ENCODE data around the gene CYP2F1. TPM values are rescaled to one million over a fixed set of nuclear protein-coding genes. Genes with fewer than 3 reads are reported as not detected.

CYP2F1 gene
- total and polyA plus RNA-seq, 8 donors, result not detected

GRCh38 chr19:41175801-41176777, 61.9 kb downstream of the CYP2F1 start:
- 42 to 48% methylated on average over 14 of the region's 14 CpGs for WGBS, 2 donors
- H3K27me3 ChIP-seq, result no peaks in the 10 kb centered on the region
- ATAC-seq (peak; percentile 66 to 96 (median 84)), DNase-seq (peak in 1 of 6 donors; percentile 72), FAIRE-seq (no peak)
- no peaks in the 10 kb centered on the region for H3K36me3 ChIP-seq
- intact Hi-C loops (cut with DNase I), result no loop called here
- H3K4me3 ChIP-seq, result no peak overlapping the region
- H3K9me3 ChIP-seq, result no peaks in the 10 kb centered on the region
- H3K27ac ChIP-seq, result peak overlapping the region in 2 of 4 donors; percentile 12 to 41
- peaks cover 0 to 2% (median 0%) of the 10 kb centered on the region in 3 donors for H3K4me1 ChIP-seq
- TF ChIP-seq, protein P1, sequence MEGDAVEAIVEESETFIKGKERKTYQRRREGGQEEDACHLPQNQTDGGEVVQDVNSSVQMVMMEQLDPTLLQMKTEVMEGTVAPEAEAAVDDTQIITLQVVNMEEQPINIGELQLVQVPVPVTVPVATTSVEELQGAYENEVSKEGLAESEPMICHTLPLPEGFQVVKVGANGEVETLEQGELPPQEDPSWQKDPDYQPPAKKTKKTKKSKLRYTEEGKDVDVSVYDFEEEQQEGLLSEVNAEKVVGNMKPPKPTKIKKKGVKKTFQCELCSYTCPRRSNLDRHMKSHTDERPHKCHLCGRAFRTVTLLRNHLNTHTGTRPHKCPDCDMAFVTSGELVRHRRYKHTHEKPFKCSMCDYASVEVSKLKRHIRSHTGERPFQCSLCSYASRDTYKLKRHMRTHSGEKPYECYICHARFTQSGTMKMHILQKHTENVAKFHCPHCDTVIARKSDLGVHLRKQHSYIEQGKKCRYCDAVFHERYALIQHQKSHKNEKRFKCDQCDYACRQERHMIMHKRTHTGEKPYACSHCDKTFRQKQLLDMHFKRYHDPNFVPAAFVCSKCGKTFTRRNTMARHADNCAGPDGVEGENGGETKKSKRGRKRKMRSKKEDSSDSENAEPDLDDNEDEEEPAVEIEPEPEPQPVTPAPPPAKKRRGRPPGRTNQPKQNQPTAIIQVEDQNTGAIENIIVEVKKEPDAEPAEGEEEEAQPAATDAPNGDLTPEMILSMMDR (IDR thresholded peaks at IDR 0.05), result no peak

Other genes starting within 250 kb of the CYP2F1 start
- gene CYP2A7, start 232.2 kb upstream of the CYP2F1 start, total RNA-seq, result under 1 TPM in 1 of 6 donors, not detected in 5; 0.25 TPM
- gene CYP2A7, start 232.2 kb upstream of the CYP2F1 start, polyA plus RNA-seq, result not detected
- gene CYP2B6, start 123.2 kb upstream of the CYP2F1 start, total RNA-seq, result under 1 TPM in 3 of 6 donors, not detected in 3; 0.09 to 0.63 (median 0.25) TPM
- gene CYP2B6, start 123.2 kb upstream of the CYP2F1 start, polyA plus RNA-seq, result under 1 TPM in 1 of 2 donors, not detected in 1; 0.08 TPM
- gene CYP2A13, start 26.0 kb upstream of the CYP2F1 start, total RNA-seq, result not detected
- gene CYP2A13, start 26.0 kb upstream of the CYP2F1 start, polyA plus RNA-seq, result not detected
- gene CYP2S1, start 78.8 kb downstream of the CYP2F1 start, total RNA-seq, result 1 to 10 TPM in 3 of 6 donors, under 1 TPM in 3; 0.09 to 2.6 (median 0.86) TPM
- gene CYP2S1, start 78.8 kb downstream of the CYP2F1 start, polyA plus RNA-seq, result under 1 TPM; 0.23 to 0.30 TPM
- gene AXL, start 104.8 kb downstream of the CYP2F1 start, total RNA-seq, result 10 to 100 TPM in 1 of 6 donors, 1 to 10 TPM in 5; 1.2 to 16.6 (median 5.2) TPM
- 1 to 10 TPM; 2.4 to 2.8 TPM for gene AXL, start 104.8 kb downstream of the CYP2F1 start, polyA plus RNA-seq
- gene HNRNPUL1, start 149.9 kb downstream of the CYP2F1 start, total RNA-seq, result 100 to 1,000 TPM in 1 of 6 donors, 10 to 100 TPM in 5; 74.0 to 101 (median 83.8) TPM
- 10 to 100 TPM; 49.2 to 63.1 TPM for gene HNRNPUL1, start 149.9 kb downstream of the CYP2F1 start, polyA plus RNA-seq
- gene CCDC97, start 195.7 kb downstream of the CYP2F1 start, total RNA-seq, result 10 to 100 TPM in 5 of 6 donors, 1 to 10 TPM in 1; 9.4 to 19.2 (median 13.1) TPM
- 10 to 100 TPM; 11.3 to 12.4 TPM for gene CCDC97, start 195.7 kb downstream of the CYP2F1 start, polyA plus RNA-seq
- gene TGFB1, start 239.5 kb downstream of the CYP2F1 start, total RNA-seq, result 10 to 100 TPM in 2 of 6 donors, 1 to 10 TPM in 4; 3.3 to 32.3 (median 6.9) TPM
- 1 to 10 TPM; 4.0 to 6.0 TPM for gene TGFB1, start 239.5 kb downstream of the CYP2F1 start, polyA plus RNA-seq
- 1 to 10 TPM; 1.5 to 5.7 (median 2.2) TPM for gene B9D2, start 249.7 kb downstream of the CYP2F1 start, total RNA-seq
- 1 to 10 TPM; 4.5 to 7.5 TPM for gene B9D2, start 249.7 kb downstream of the CYP2F1 start, polyA plus RNA-seq

All from pancreas (tissue), 10 donors.